HepG2 (cell line): ENCODE measurements around the gene DOHH. TPM values are rescaled to one million over a fixed set of nuclear protein-coding genes. Genes with fewer than 3 reads are reported as not detected.

Experiments used
- MBNL3 ChIP-seq: fragments of 250-450 bp; sonication (Bioruptor Pico); conservative IDR thresholded peaks from 2 replicates; pipeline ENCODE4 v1.8.0; 2022; ENCODE audit warnings: mild to moderate bottlenecking, inconsistent platforms
- NBN ChIP-seq: fragments of 450-650 bp; conservative IDR thresholded peaks from 2 replicates; pipeline ENCODE4 v1.6.1; 2017
- SNAPC2 ChIP-seq: sonication (generic); formaldehyde crosslinking; IDR thresholded peaks from 2 replicates; pipeline ENCODE4 v1.8.1; 2022; ENCODE audit warnings: mild to moderate bottlenecking, missing genetic modification reagents
- TEAD2 ChIP-seq: sonication (generic); formaldehyde crosslinking; IDR thresholded peaks from 2 replicates; pipeline ENCODE4 v1.9.0; 2021; ENCODE audit warnings: missing genetic modification reagents
- ZNF570 ChIP-seq: sonication (generic); formaldehyde crosslinking; IDR thresholded peaks from 2 replicates; pipeline ENCODE4 v1.4.0; 2020; ENCODE audit warnings: mild to moderate bottlenecking, missing genetic modification reagents, borderline replicate concordance
- ZNF572 ChIP-seq: sonication (generic); formaldehyde crosslinking; IDR thresholded peaks from 2 replicates; pipeline ENCODE4 v1.5.1; 2020; ENCODE audit warnings: mild to moderate bottlenecking, missing genetic modification reagents
- ZNF816 ChIP-seq: sonication (generic); formaldehyde crosslinking; IDR thresholded peaks from 2 replicates; pipeline ENCODE4 v1.8.0; 2022; ENCODE audit warnings: missing genetic modification reagents, mild to moderate bottlenecking, borderline replicate concordance
- polyA plus RNA-seq, 8 experiments: library from polyadenylated mRNA; depleted of rRNA in 3 of 8; stranded (reverse) in 7 of 8; unstranded in 1 of 8; fragments of >200 nt; fragmentation: Illumina TruSeq in 4 of 8; extraction: Trizol in 4 of 8; gene quantifications; 2 replicates each; pipeline versions ENCODE4 v1.2.1 to v1.2.3, GENCODE V29; 2011 to 2016; ENCODE audit warnings: low read depth in 4 of 8, missing spikeins in 1 of 8, mixed read lengths in 1 of 8; ENCODE audit not compliant: insufficient read depth in 1 of 8
- total RNA-seq, 5 experiments: library from RNA; depleted of rRNA; stranded (reverse); fragments of >200 nt; fragmentation: Illumina TruSeq; extraction: Trizol; gene quantifications; 2 replicates each; pipeline ENCODE4 v1.2.3, GENCODE V29; 2016; ENCODE audit warnings: low read depth in 1 of 5
- TF ChIP-seq, protein P1 (sequence below): IDR thresholded peaks from 2 replicates; pipeline ENCODE4 v1.6.1; 2016; ENCODE audit warnings: mild to moderate bottlenecking
- TF ChIP-seq, protein P2 (sequence below): sonication (generic); formaldehyde crosslinking; IDR thresholded peaks from 2 replicates; pipeline ENCODE4 v1.9.0; 2021; ENCODE audit warnings: mild to moderate bottlenecking, missing genetic modification reagents
- TF ChIP-seq, protein P3 (sequence below): sonication (generic); formaldehyde crosslinking; IDR thresholded peaks from 2 replicates; pipeline ENCODE4 v1.5.0; 2020; ENCODE audit warnings: missing genetic modification reagents
- TF ChIP-seq, protein P4 (sequence below): sonication (generic); formaldehyde crosslinking; IDR thresholded peaks from 2 replicates; pipeline ENCODE4 v1.8.1; 2022; ENCODE audit warnings: low read depth, mild to moderate bottlenecking, missing genetic modification reagents
- TF ChIP-seq, protein P5 (sequence below): sonication (generic); formaldehyde crosslinking; IDR thresholded peaks from 2 replicates; pipeline ENCODE4 v1.5.1; 2020; ENCODE audit warnings: mild to moderate bottlenecking, missing genetic modification reagents, moderate library complexity

DOHH gene
- total and polyA plus RNA-seq, 2 of the 13 experiments (the other 11 are each of a cell fraction or from before 2014, with no cell fraction given), result 3.5 to 13.7 TPM

DNA sequence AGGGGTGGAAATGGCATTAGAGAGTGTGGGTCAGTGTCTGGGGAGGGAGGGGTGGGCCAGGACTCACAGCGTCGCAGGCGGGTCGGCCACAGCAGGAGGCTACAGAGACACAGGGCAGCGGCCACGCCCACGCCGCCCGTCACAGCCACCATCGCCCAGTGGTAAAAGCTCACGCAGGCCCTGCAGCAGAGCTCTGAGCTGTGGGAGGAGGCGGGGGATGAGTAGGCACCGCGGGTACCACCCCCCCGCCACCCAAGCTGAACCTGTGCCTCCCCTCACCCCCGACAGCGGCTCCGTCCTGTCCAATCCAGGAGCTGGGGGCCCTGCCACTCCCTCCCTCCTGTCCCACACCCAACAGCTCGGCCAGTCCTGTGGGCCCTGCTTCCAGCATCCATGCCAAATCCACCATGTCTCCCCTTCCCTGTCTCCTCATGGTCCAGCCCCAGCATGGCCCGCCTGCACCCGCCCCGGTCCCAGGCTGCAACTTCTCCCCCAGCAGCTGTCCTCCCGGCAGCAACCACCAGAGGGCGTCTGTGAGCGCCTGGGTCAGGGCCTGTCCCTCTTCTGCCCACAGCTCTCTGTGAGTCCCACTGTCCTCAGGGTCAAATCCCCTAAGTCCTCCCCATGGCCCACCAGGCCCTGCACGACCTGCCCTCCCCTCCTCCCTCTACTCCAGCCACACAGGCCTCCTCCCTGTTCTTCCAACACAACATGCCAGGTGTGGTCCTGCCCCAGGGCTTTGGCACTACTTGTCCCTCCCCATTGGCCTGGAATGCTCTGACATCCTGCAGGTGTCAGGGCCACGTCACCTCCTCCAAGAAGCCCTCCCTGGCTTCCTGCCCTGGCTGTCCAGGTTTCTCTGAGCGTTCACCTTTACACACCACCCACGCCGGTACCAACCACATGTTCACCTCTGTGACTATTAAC is 44.5 kb upstream of the DOHH start (continued):
- TF ChIP-seq, protein P1, sequence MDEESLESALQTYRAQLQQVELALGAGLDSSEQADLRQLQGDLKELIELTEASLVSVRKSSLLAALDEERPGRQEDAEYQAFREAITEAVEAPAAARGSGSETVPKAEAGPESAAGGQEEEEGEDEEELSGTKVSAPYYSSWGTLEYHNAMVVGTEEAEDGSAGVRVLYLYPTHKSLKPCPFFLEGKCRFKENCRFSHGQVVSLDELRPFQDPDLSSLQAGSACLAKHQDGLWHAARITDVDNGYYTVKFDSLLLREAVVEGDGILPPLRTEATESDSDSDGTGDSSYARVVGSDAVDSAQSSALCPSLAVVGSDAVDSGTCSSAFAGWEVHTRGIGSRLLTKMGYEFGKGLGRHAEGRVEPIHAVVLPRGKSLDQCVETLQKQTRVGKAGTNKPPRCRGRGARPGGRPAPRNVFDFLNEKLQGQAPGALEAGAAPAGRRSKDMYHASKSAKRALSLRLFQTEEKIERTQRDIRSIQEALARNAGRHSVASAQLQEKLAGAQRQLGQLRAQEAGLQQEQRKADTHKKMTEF, result no peak; the same call in 1 of the 2 replicates
- TF ChIP-seq ZNF572 (CRISPR knock-in tag) (no peak), MBNL3 (CRISPR knock-in tag) (no peak), NBN (no peak), ZNF570 (CRISPR knock-in tag) (no peak), TEAD2 (CRISPR knock-in tag) (no peak), ZNF816 (no peak), SNAPC2 (CRISPR knock-in tag) (no peak)
- TF ChIP-seq, protein P2, sequence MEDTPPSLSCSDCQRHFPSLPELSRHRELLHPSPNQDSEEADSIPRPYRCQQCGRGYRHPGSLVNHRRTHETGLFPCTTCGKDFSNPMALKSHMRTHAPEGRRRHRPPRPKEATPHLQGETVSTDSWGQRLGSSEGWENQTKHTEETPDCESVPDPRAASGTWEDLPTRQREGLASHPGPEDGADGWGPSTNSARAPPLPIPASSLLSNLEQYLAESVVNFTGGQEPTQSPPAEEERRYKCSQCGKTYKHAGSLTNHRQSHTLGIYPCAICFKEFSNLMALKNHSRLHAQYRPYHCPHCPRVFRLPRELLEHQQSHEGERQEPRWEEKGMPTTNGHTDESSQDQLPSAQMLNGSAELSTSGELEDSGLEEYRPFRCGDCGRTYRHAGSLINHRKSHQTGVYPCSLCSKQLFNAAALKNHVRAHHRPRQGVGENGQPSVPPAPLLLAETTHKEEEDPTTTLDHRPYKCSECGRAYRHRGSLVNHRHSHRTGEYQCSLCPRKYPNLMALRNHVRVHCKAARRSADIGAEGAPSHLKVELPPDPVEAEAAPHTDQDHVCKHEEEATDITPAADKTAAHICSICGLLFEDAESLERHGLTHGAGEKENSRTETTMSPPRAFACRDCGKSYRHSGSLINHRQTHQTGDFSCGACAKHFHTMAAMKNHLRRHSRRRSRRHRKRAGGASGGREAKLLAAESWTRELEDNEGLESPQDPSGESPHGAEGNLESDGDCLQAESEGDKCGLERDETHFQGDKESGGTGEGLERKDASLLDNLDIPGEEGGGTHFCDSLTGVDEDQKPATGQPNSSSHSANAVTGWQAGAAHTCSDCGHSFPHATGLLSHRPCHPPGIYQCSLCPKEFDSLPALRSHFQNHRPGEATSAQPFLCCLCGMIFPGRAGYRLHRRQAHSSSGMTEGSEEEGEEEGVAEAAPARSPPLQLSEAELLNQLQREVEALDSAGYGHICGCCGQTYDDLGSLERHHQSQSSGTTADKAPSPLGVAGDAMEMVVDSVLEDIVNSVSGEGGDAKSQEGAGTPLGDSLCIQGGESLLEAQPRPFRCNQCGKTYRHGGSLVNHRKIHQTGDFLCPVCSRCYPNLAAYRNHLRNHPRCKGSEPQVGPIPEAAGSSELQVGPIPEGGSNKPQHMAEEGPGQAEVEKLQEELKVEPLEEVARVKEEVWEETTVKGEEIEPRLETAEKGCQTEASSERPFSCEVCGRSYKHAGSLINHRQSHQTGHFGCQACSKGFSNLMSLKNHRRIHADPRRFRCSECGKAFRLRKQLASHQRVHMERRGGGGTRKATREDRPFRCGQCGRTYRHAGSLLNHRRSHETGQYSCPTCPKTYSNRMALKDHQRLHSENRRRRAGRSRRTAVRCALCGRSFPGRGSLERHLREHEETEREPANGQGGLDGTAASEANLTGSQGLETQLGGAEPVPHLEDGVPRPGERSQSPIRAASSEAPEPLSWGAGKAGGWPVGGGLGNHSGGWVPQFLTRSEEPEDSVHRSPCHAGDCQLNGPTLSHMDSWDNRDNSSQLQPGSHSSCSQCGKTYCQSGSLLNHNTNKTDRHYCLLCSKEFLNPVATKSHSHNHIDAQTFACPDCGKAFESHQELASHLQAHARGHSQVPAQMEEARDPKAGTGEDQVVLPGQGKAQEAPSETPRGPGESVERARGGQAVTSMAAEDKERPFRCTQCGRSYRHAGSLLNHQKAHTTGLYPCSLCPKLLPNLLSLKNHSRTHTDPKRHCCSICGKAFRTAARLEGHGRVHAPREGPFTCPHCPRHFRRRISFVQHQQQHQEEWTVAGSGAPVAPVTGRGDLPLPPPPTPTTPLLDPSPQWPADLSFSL, result no peak
- TF ChIP-seq, protein P3, sequence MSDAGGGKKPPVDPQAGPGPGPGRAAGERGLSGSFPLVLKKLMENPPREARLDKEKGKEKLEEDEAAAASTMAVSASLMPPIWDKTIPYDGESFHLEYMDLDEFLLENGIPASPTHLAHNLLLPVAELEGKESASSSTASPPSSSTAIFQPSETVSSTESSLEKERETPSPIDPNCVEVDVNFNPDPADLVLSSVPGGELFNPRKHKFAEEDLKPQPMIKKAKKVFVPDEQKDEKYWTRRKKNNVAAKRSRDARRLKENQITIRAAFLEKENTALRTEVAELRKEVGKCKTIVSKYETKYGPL (CRISPR knock-in tag), result no peak
- TF ChIP-seq, protein P4, sequence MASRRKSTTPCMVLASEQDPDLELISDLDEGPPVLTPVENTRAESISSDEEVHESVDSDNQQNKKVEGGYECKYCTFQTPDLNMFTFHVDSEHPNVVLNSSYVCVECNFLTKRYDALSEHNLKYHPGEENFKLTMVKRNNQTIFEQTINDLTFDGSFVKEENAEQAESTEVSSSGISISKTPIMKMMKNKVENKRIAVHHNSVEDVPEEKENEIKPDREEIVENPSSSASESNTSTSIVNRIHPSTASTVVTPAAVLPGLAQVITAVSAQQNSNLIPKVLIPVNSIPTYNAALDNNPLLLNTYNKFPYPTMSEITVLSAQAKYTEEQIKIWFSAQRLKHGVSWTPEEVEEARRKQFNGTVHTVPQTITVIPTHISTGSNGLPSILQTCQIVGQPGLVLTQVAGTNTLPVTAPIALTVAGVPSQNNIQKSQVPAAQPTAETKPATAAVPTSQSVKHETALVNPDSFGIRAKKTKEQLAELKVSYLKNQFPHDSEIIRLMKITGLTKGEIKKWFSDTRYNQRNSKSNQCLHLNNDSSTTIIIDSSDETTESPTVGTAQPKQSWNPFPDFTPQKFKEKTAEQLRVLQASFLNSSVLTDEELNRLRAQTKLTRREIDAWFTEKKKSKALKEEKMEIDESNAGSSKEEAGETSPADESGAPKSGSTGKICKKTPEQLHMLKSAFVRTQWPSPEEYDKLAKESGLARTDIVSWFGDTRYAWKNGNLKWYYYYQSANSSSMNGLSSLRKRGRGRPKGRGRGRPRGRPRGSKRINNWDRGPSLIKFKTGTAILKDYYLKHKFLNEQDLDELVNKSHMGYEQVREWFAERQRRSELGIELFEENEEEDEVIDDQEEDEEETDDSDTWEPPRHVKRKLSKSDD, result no peak
- TF ChIP-seq, protein P5, sequence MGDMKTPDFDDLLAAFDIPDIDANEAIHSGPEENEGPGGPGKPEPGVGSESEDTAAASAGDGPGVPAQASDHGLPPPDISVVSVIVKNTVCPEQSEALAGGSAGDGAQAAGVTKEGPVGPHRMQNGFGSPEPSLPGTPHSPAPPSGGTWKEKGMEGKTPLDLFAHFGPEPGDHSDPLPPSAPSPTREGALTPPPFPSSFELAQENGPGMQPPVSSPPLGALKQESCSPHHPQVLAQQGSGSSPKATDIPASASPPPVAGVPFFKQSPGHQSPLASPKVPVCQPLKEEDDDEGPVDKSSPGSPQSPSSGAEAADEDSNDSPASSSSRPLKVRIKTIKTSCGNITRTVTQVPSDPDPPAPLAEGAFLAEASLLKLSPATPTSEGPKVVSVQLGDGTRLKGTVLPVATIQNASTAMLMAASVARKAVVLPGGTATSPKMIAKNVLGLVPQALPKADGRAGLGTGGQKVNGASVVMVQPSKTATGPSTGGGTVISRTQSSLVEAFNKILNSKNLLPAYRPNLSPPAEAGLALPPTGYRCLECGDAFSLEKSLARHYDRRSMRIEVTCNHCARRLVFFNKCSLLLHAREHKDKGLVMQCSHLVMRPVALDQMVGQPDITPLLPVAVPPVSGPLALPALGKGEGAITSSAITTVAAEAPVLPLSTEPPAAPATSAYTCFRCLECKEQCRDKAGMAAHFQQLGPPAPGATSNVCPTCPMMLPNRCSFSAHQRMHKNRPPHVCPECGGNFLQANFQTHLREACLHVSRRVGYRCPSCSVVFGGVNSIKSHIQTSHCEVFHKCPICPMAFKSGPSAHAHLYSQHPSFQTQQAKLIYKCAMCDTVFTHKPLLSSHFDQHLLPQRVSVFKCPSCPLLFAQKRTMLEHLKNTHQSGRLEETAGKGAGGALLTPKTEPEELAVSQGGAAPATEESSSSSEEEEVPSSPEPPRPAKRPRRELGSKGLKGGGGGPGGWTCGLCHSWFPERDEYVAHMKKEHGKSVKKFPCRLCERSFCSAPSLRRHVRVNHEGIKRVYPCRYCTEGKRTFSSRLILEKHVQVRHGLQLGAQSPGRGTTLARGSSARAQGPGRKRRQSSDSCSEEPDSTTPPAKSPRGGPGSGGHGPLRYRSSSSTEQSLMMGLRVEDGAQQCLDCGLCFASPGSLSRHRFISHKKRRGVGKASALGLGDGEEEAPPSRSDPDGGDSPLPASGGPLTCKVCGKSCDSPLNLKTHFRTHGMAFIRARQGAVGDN (CRISPR knock-in tag), result peak; percentile 59
